Astrocyte (in vitro differentiated cells and primary cell): ENCODE measurements around the gene TM2D1.

Experiments used
- EZH2 ChIP-seq: IDR thresholded peaks from 2 replicates; pipeline ENCODE4 v1.6.1; 2012; ENCODE audit warnings: mild to moderate bottlenecking, low read length, inconsistent platforms; ENCODE audit not compliant: insufficient read depth
- TF ChIP-seq, protein P1 (sequence below): IDR thresholded peaks from 2 replicates; pipeline ENCODE4 v1.5.1; 2011; ENCODE audit warnings: low read depth, mild to moderate bottlenecking, inconsistent platforms, low read length, moderate library complexity; ENCODE audit not compliant: insufficient read depth

DNA sequence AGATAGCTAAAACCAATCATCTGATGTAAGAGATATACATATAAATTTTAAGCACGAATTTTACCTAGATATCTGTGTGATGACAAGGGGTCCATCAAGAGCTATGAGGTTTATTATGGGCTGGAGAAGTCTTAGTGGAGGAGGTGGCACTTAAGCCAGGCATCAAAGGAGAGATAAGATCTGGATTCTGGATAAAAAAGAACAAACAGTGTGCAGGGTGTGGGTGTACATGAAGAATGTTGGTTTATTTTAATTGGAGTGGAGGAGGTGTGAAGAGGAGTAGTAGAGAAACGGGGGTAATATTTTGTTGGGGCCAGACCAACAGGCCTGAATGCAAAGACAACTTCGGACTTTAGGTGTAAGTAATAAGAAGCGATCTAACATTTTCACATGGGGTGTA lies 80.6 kb downstream of the TM2D1 start:
- TF ChIP-seq, protein P1, sequence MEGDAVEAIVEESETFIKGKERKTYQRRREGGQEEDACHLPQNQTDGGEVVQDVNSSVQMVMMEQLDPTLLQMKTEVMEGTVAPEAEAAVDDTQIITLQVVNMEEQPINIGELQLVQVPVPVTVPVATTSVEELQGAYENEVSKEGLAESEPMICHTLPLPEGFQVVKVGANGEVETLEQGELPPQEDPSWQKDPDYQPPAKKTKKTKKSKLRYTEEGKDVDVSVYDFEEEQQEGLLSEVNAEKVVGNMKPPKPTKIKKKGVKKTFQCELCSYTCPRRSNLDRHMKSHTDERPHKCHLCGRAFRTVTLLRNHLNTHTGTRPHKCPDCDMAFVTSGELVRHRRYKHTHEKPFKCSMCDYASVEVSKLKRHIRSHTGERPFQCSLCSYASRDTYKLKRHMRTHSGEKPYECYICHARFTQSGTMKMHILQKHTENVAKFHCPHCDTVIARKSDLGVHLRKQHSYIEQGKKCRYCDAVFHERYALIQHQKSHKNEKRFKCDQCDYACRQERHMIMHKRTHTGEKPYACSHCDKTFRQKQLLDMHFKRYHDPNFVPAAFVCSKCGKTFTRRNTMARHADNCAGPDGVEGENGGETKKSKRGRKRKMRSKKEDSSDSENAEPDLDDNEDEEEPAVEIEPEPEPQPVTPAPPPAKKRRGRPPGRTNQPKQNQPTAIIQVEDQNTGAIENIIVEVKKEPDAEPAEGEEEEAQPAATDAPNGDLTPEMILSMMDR, result no peak
- no peak for TF ChIP-seq EZH2
